SU-DHL-6 (cell line): ENCODE data around the gene GRIA3.

Experiments used
- H2AFZ ChIP-seq: fragments of 200-600 bp; sonication (generic); 2 replicates; pipeline ENCODE4 v1.6.1; 2014; ENCODE audit warnings: low read depth, mild to moderate bottlenecking, moderate library complexity, mixed read lengths, antibody characterized with exemption, low read length; ENCODE audit not compliant: severe bottlenecking
- H3F3A ChIP-seq: fragments of 200-600 bp; shearing (Covaris generic); 2 replicates; pipeline ENCODE4 v1.6.0; 2016; ENCODE audit warnings: antibody characterized with exemption, mild to moderate bottlenecking; ENCODE audit not compliant: insufficient read depth
- H3K27ac ChIP-seq: fragments of 200-600 bp; sonication (generic); 2 replicates; pipeline ENCODE4 v1.5.1; 2016; ENCODE audit warnings: low read depth, mild to moderate bottlenecking, low read length, moderate library complexity, mixed read lengths
- H3K27me3 ChIP-seq: fragments of 200-600 bp; sonication (generic), shearing (Covaris generic); 2 replicates; pipeline ENCODE4 v1.6.0; 2014; ENCODE audit warnings: mild to moderate bottlenecking, low read length
- H3K36me3 ChIP-seq: fragments of 200-600 bp; sonication (generic); 2 replicates; pipeline ENCODE4 v1.6.1; 2014; ENCODE audit warnings: mild to moderate bottlenecking, low read length, mixed read lengths
- H3K4me2 ChIP-seq: fragments of 300-600, 200-600 bp; shearing (Covaris generic), sonication (generic); 2 replicates; pipeline ENCODE4 v1.6.0; 2014; ENCODE audit warnings: low read length, low read depth, mild to moderate bottlenecking; ENCODE audit not compliant: poor library complexity, severe bottlenecking
- H3K4me3 ChIP-seq: fragments of 200-600 bp; sonication (generic); 2 replicates; pipeline ENCODE4 v1.5.1; 2014; ENCODE audit warnings: antibody characterized with exemption, low read length, mild to moderate bottlenecking, mixed read lengths; ENCODE audit not compliant: insufficient read depth, poor library complexity, severe bottlenecking
- H3K79me2 ChIP-seq: fragments of 200-600 bp; sonication (generic); 2 replicates; pipeline ENCODE4 v1.6.1; 2014; ENCODE audit warnings: mild to moderate bottlenecking, low read length, moderate library complexity; ENCODE audit not compliant: insufficient read depth
- H3K9ac ChIP-seq: fragments of 200-600 bp; sonication (generic); 2 replicates; pipeline ENCODE4 v1.7.0; 2014; ENCODE audit warnings: mild to moderate bottlenecking, low read length
- H3K9me2 ChIP-seq: fragments of 200-600 bp; sonication (generic); replicated peaks from 2 replicates; pipeline ENCODE4 v1.6.1; 2014; ENCODE audit warnings: low read length; ENCODE audit not compliant: insufficient read depth
- H3K9me3 ChIP-seq: fragments of 200-600 bp; sonication (generic); 2 replicates; pipeline ENCODE4 v1.6.1; 2014; ENCODE audit warnings: low read length, mixed read lengths; ENCODE audit not compliant: insufficient read depth
- H4K20me1 ChIP-seq: fragments of 200-600 bp; sonication (generic); 2 replicates; pipeline ENCODE4 v1.6.1; 2014; ENCODE audit warnings: low read depth, mild to moderate bottlenecking, antibody characterized with exemption, low read length, moderate library complexity, mixed read lengths
- EZH2phosphoT487 ChIP-seq: fragments of 200-600 bp; sonication (generic), shearing (Covaris generic); conservative IDR thresholded peaks from 2 replicates; pipeline ENCODE4 v1.6.1; 2018; ENCODE audit warnings: mild to moderate bottlenecking, antibody characterized with exemption, low read length, moderate library complexity, mixed read lengths
- TF ChIP-seq, protein P1 (sequence below): fragments of 200-600 bp; sonication (generic); IDR thresholded peaks from one replicate; pipeline ENCODE4 v1.5.1; 2017; ENCODE audit warnings: antibody characterized with exemption, mild to moderate bottlenecking, low read length, moderate library complexity; ENCODE audit not compliant: insufficient read depth, poor library complexity, severe bottlenecking

Gene GRIA3

DNA sequence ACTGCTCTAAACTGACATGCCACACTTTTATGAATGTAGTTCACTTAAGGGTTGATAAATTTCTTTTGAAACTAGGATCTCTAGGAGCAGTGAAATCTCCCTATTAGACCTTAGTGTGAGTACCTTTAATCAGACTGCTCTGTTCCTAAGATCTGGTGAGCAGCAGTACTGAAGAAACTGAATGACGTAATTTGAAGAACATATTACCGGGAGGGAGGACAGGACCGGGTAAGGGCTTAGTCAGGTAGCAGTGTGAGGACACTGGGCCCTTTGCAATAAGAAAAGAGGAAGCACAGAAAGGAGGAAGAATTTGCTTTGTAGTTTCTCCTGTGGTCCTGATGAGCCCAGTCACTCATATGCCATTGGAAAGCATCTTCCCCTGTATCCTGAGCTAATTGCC is 293.6 kb downstream of the GRIA3 start:
- Histone ChIP-seq H2AFZ (no peak overlapping the region), H3K4me3 (no peak overlapping the region), H3K36me3 (no peaks in the 10 kb centered on the region), H3K9me3 (no peaks in the 10 kb centered on the region), H3K27ac (no peak overlapping the region), H3F3A (no peaks in the 10 kb centered on the region), H3K27me3 (no peaks in the 10 kb centered on the region), H3K79me2 (no peaks in the 10 kb centered on the region), H4K20me1 (no peaks in the 10 kb centered on the region), H3K4me2 (no peak overlapping the region), H3K9me2 (no peaks in the 10 kb centered on the region), H3K9ac (no peak overlapping the region)
- TF ChIP-seq, protein P1, sequence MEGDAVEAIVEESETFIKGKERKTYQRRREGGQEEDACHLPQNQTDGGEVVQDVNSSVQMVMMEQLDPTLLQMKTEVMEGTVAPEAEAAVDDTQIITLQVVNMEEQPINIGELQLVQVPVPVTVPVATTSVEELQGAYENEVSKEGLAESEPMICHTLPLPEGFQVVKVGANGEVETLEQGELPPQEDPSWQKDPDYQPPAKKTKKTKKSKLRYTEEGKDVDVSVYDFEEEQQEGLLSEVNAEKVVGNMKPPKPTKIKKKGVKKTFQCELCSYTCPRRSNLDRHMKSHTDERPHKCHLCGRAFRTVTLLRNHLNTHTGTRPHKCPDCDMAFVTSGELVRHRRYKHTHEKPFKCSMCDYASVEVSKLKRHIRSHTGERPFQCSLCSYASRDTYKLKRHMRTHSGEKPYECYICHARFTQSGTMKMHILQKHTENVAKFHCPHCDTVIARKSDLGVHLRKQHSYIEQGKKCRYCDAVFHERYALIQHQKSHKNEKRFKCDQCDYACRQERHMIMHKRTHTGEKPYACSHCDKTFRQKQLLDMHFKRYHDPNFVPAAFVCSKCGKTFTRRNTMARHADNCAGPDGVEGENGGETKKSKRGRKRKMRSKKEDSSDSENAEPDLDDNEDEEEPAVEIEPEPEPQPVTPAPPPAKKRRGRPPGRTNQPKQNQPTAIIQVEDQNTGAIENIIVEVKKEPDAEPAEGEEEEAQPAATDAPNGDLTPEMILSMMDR = no peak
- no peak for TF ChIP-seq EZH2phosphoT487

DNA sequence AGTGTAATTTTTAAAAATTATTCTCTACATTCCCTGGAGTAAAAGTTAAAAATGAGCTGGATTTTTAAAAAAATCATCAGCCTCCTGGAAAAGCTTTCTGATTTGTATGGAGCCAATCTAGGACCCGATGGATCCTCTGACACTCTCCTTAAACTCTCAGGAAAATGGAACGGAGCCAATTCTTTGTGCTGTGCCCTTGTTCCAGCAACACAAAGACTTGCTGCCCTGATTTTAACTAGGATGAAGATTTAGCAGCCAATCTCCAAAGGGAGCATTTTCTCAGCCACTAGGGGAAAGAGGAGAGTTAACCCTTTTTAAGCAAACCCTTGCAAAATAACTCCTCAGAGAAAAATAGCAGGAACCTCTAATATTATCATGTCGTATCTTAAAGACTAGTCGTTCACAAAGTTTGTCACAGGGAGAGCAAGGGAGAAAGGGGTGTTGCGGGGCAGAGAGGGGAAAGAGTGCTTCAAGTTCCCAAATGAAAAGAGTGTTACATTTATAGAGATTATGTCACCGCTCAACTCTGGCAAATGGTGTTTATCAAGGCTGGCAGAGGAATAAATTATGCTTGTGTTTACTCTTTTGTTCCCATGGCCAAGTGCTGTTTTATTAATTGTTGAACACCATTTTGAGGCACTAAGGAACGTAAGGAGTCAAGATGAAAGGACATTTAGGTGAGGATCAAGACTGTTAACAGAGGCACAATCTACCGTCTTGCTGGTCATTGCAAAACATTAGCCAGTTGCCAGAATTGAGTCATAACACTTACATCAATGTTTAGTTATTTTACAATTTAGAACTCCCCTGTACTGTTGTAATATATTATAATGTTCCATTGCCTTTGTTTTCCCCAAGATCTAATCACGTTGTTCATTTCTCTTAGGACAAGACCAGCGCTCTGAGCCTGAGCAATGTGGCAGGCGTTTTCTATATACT is 298.1 kb downstream of the GRIA3 start:
- no peaks in the 10 kb centered on the region for H3F3A ChIP-seq
- no peak overlapping the region for H3K27ac ChIP-seq
- no peak overlapping the region for H3K4me2 ChIP-seq
- no peak overlapping the region for H2AFZ ChIP-seq
- no peaks in the 10 kb centered on the region for H3K36me3 ChIP-seq
- no peaks in the 10 kb centered on the region for H3K27me3 ChIP-seq
- TF ChIP-seq, protein P1 = no peak
- no peak for TF ChIP-seq EZH2phosphoT487
- no peak overlapping the region for H3K9ac ChIP-seq
- no peaks in the 10 kb centered on the region for H4K20me1 ChIP-seq
- H3K4me3 ChIP-seq = no peak overlapping the region
- H3K9me2 ChIP-seq = no peaks in the 10 kb centered on the region
- no peaks in the 10 kb centered on the region for H3K9me3 ChIP-seq
- H3K79me2 ChIP-seq = no peaks in the 10 kb centered on the region

DNA sequence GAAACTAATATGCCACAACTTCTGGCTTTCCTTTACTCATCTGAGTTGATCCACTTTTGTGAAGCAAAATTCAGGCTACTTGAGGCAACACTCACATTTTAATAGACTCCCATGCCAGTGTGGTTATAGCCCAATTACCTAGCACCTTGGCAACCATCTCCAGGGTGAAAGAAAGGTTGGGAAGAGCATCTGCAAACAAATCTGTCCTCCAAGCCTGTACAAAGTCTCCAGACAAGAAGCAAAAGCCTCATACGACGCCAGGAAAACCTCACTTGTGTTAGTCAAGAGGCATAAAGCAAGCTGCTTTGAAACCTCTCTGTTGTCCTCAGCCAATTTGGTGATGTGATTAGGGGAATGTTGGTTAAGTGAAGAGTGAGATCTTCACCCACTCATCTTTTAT is 302.2 kb downstream of the GRIA3 start:
- Histone ChIP-seq H3F3A (no peaks in the 10 kb centered on the region), H3K9me2 (no peaks in the 10 kb centered on the region), H2AFZ (no peak overlapping the region), H3K9me3 (no peaks in the 10 kb centered on the region), H3K36me3 (no peaks in the 10 kb centered on the region), H3K27ac (no peak overlapping the region), H3K79me2 (no peaks in the 10 kb centered on the region), H3K27me3 (no peaks in the 10 kb centered on the region), H3K4me3 (no peak overlapping the region), H4K20me1 (no peaks in the 10 kb centered on the region), H3K4me2 (no peak overlapping the region), H3K9ac (no peak overlapping the region)
- TF ChIP-seq EZH2phosphoT487 = no peak
- TF ChIP-seq, protein P1 = no peak
